GM19351 (cell line): ENCODE measurements around the gene TM4SF20.
A peak's percentile ranks its signal among the peaks of the same experiment; 100 is the strongest.

ENCODE experiments used
- ATAC-seq: cut with Tn5 transposase; IDR thresholded peaks from one replicate; pipeline ENCODE4 v1.9.1; 2021; ENCODE audit warnings: mild to moderate bottlenecking, moderate library complexity; ENCODE audit not compliant: unreplicated experiment

The TM4SF20 gene

GRCh38 chr2:227379095-227379494 is at the start of gene TM4SF20:
TM4SF20 (minus strand) TSS chr2:227379306; CDS start chr2:227379268, 38 bp downstream.
- no peak for ATAC-seq

- no peak for ATAC-seq
These were observed 49.7 kb upstream of the TM4SF20 start for GRCh38 chr2:227428731-227429285.

GRCh38 chr2:227423656-227424499 is 44.8 kb upstream of the TM4SF20 start:
- no peak for ATAC-seq

GRCh38 chr2:227420087-227421052 is 41.3 kb upstream of the TM4SF20 start:
- no peak for ATAC-seq

GRCh38 chr2:227416701-227417100 is 37.6 kb upstream of the TM4SF20 start:
- ATAC-seq, result no peak

DNA sequence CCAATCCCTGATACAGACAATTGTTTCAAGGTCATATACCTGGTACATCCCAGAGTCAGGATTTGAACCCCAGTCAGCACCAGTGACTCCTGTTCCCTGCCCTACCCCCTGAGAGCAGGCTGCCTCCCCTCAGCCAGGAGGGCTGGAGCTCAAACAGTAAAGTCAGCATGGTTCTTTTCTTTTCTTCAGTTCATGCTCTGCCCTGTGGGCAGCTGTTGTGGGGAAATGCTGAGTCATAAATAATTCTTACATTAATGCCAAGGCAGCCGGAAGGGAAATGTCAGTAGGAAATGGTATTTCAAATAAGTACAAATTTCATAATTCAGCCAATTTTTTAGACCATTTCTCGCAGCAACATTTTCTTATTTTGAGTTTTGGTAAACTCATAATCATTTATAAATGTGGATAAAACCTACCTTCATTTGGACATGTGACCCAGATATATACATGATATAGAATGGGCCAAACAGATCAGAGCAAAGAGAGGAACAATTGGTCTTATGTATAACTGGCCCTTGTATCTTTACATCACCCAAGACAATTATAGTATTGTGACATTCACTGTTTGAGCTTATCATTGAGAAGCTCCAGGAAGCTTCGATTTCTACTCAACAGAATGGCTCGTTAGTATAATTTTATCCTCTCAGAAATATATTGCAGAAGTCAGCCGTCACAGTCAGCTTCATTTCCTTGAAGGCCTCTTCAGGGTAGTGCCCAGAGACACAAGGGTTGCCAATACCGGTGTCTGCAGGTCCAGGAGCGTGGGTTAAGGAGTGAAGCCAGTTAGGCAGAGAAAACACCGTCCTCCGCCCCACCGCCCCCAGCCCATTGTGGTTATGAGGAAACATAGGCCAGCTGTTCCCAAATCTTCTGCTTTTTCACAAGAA is 36.7 kb upstream of the TM4SF20 start:
- peak; percentile 39 for ATAC-seq

GRCh38 chr2:227414846-227415245 is 35.7 kb upstream of the TM4SF20 start:
- ATAC-seq, result no peak

DNA sequence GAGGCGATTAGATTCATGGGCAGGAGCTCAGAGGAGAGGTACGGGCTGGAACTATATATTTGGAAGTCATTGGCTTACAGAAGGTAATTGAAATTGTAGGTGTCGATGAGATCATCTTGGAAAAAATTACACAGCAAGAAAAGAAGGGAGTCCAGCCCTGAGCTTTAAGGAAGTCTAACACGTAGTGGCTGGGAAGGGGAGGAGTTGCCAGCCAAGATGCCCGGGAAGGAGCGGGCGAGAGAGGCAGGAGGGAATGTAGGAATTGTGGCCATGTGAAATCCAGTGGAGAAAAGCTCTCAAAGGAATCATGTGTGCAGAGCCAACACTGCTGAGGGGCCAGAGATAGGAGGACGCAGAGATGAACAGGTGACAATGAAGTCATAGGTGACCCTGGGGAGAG is 34.3 kb upstream of the TM4SF20 start:
- no peak for ATAC-seq

GRCh38 chr2:227412877-227413276 is 33.8 kb upstream of the TM4SF20 start:
- no peak for ATAC-seq

DNA sequence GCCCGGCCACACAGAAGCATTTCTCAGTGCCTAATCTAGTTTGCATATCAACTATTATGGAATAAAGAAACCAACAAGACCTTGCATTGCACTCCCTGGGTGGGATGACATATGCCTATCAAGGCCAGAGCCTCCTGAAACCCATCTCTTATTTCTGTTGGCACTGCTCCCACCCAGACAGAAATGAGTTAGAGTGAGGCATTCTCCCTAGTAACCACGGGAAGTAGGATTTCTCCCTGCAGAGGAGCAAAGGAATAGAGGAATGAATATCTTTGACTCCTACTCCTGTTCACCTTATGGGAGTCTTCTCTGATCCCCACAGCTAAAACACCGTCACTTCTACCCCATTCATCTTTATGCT is 32.9 kb upstream of the TM4SF20 start:
- ATAC-seq, result no peak

GRCh38 chr2:227411320-227411989 is 32.3 kb upstream of the TM4SF20 start:
- ATAC-seq, result peak; percentile 65

GRCh38 chr2:227410191-227410590 is 31.1 kb upstream of the TM4SF20 start:
- ATAC-seq, result no peak

DNA sequence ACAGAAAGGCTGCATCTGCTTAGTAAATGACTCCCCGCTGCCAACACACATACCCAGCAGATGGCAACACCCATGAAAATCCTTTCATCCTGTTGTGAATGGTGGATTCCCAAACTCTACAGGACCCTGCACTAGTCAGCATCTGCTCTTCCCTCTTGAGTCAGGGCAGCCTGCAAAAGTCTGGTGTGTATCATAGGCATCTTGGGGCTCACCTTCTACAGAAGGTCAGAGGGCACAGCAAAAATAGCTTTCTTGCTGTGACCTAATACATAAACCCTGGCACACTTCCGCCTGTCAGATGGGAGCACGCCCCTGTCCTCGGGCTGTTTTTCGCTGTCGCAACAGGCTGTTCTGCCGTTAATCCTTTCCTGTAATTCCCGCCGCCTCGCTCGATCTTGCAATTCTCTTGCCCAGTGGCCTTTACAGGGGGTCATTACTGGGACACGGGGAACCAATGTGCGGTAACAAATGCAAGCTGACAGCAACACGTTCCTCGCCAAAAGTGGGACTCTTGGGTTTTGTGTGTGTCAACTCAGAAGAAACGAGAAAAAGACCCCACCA is 28.6 kb upstream of the TM4SF20 start:
- ATAC-seq, result no peak

DNA sequence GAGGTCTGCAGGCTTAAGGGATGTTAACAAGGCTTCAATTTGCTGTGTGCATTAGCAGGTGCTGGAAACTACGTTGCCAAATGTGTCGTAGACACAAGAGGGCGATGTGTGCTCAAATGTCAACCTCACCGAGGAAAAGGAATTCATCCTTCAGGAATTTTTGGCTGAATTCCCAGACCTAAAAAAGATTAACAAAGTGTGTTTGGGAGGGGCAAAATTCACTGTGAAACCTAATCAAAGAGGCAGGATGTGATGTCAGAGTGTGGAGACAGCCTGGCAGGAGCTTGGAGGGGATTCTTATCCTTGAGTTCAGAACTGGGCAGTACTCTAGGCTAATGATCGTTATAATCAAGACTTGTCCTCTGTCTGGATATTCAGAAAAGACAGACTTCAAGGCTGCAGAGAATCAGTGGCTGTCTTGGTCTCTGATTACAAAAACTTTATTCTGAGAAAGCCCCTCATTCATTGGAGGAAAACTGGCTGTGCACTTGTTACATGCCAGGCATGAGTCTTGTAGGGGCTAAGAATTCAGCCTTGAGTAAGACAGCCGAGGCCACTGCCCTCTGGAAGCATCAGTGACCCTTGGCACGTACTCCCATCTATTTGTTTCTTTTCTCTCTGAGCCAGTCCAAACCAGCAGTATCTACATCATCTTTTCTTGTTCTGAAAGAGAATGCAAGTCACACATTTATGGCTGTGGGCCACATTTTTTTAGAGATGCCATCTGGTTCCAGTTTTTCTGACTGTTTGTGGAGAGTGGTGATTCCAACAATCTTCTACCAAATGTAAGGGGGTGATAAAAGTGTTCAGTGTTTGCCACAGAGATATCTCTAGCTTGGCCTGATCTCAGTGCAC is 27.3 kb upstream of the TM4SF20 start:
- ATAC-seq, result peak; percentile 52

DNA sequence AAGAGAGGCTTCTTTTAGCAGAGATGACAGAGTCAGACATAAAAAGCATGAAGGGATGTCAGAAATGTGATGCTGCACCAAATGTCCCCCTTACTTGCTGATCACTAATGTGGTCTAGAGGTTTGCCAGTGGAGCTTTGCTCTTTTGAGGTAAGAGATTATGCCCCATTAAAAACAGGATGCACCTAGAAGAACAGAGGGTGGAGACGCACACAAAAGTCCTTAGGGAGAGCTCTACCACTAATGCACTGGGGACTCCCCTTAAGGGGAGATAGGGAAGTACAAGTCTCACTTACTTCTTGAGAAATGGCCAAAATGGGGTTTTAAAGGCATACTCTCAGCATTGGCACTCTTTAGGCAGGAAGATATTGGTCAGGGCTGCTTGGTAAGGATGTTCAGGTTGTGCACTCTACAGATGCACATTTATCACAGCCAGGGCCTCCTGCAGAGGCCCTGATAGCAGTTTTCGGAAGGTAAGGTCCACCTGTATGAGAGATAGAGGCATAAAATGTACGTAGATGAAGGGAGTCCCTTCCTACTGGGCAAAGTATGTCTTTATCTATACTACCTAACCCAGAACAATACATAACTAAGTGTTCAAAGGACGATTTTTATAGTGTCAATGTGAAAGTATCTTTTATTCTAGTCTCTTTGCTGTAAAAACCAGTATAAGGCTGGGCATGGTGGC is 25.6 kb upstream of the TM4SF20 start:
- no peak for ATAC-seq

DNA sequence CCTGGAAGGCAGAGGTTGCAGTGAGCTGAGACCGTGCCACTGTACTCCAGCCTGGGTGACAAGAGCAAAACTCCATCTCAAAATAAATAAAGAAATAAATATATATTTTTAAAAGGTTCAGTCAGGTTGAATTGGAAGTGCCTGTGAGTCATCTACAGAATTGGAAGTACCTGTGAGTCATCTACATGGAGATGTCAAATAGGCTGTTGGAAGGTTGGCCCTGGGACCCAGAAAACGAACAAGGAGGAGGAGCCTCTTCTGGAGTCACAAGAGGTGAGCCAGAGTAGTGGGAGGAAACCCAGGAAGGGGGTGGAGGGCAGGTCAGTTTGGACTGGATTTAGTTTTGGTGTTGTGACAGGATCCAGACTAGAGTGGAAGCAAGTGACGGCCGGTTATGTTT is 23.9 kb upstream of the TM4SF20 start:
- ATAC-seq, result no peak

DNA sequence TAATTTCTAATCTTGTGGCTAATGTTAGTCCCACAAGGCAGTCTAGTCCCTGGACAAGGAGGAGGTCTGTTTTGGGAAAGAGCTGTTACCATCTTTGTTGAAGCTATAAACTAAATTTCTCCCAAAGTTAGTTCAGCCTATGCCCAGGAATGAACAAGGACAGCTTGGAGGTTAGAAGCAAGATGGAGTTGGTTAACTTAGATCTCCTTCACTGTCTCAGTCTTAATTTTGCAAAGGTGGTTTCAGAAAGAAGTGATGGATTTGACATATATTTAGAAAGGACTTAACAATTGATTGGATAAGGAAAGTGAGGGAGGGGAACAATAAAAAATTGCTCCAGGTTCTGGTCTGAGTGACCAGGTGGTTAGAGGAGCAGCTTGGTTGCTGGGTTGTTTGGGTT is 23.2 kb upstream of the TM4SF20 start:
- no peak for ATAC-seq

GRCh38 chr2:227401550-227401949 is 22.4 kb upstream of the TM4SF20 start:
- ATAC-seq, result no peak
